GM19351 (cell line): ENCODE results near the gene HLA-DPB1.
"Not testable (repeated sequence)": the region's sequence is repeated elsewhere in the genome, so short reads cannot be mapped to it uniquely, and the experiment has no call there.

ENCODE experiments used
- ATAC-seq: cut with Tn5 transposase; IDR thresholded peaks from one replicate; pipeline ENCODE4 v1.9.1; 2021; ENCODE audit warnings: mild to moderate bottlenecking, moderate library complexity; ENCODE audit not compliant: unreplicated experiment

The HLA-DPB1 gene

DNA sequence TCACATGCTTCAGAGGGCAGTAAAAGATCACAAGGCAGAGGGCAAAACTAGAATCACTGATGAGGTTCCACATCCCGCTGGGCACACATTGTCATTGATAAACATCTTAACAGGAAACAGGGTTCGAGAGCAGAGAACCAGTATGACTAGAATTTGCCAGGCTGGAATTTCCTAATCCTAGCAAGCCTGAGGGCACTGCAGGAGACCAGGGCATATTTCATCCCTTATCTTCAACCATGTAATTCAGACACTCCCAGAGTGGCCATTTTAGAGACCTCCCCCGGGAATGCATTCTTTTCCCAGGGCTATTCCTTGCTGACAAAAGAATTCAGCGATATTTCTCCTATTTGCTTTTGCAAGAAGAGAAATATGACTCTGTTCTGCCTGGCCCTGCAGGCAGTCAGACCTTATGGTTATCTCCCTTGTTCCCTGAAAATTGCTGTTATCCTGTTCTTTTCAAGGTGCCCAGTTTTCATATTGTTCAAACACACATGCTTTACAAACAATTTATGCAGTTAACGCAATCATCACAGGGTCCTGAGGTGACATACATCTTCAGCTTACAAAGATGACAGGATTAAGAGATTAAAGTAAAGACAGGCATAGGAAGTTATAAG is 25.4 kb downstream of the HLA-DPB1 start:
- not testable (repeated sequence) for ATAC-seq

GRCh38 chr6:33103776-33104175 is 28.0 kb downstream of the HLA-DPB1 start:
- ATAC-seq: no peak

GRCh38 chr6:33104887-33105286 is 29.1 kb downstream of the HLA-DPB1 start:
- no peak for ATAC-seq

GRCh38 chr6:33105386-33105785 is 29.6 kb downstream of the HLA-DPB1 start:
- no peak for ATAC-seq

DNA sequence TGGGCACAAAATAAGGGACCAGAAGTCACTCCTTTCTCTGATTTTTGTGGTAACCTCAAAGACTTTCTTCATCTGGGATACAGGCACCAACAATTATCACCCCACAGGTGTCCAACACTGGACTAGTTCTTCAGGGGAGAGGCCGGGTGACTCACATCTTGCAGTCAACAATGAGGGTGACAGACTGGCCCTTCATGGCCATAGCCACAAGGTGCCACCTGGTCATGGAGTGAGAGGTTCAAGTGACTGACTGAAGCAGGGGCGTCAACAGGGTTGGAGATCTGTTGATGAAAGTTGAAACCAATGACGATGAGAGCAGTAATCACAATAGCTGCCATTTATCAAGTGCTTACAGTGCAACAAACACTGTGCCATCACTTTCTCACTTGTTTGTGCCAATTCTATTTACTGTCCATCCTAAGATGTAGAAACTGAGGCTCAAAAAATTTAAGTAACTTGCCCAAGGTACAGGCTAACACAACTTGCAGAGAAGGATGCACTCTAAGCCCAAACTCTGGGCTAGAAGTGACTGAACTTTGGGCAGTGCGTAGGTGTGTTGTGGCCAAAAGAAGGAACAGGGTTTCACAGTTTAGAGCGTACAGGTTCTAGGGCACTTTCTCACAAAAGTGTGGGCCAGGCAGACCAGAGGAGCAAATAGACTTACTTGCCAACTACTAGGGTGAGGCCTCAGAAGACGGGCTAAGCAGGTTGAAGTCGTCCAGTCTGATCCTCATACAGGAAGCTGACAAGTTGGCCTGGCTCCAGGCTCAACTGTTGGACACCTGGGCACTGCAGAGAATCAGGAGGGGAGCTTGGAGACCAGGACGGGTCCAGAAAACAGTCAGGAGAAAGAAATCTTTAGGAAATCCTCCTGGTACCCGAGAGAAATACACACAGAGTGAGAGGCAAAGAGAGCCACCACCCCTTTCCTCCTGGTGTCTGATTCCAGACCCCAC is 30.4 kb downstream of the HLA-DPB1 start:
- ATAC-seq: no peak

GRCh38 chr6:33107641-33108040 is 31.9 kb downstream of the HLA-DPB1 start:
- no peak for ATAC-seq

DNA sequence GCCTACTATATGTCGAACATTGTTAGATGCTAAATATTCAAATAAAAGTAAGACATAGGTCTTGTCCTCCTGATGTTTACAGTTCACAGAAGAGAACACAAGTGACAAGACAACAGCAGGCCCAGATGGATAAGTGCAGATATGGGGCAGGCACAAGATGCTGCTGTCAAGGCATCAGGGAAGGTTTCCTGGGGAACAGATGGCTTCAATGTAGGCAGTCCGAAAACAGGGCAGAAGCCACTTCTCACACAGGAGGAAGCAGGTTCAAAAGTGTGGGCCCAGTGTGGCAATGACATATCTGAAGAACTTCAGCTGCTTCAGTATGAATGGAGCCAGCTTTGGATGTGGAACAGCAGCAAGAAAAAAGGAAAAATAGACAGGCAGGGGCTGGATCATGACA is 32.5 kb downstream of the HLA-DPB1 start:
- ATAC-seq: no peak

DNA sequence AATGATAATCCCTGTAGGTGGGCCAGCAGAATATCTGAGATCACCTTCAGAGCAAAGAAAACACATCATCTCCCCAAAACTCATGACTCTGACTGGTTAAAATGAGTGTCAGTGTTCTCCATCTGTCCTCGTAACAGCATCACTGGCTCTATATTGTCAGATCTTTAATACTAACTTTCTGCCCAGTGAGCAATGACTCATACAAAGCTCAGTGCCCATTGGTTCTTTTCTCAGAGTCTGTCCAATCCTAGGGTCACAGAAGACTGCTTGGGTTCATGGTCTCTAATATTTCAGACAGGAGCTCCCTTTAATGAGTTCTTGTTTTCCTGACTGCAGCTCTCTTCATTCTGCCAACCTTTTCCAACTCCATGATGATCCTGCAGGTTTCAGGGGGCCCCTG is 36.4 kb downstream of the HLA-DPB1 start:
- peak; percentile 94 for ATAC-seq

DNA sequence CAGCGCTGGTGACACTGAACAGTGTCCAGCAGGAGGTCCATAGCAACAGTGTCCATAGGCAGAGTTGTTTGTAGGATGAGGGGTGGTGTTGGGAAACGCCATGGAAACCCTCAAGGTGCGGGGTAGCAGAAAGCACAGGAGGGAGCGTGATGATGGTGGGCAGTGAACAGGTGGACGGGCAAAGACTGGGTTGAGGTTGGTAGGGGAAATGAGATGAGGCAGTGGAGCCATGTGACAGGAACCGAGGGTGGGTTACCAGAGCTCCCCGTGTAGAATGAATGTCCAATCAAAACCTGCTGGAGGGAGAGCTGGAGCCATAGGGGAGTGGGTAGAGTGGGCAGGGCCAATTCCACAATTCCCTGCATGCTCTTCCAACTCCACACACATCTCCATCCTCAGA is 38.0 kb downstream of the HLA-DPB1 start:
- no peak for ATAC-seq

DNA sequence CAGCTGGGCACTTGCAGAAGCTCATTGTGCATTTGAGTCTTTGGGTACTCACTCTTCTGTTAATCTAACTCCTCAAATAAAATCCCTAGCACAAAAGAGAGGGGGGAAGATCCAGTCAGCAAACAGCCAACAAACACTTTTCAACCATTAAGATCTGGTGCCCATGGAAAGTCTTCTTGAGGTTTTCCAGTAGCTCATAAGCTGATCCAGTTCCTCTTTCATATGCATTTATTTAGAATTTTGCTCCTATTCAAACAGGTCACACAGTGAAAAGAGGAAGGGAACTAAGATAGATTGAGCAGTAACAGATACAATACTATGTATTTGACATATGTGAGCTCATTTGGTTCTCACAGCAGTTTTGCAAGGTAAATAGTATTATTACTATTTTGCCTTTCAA is 38.6 kb downstream of the HLA-DPB1 start:
- no peak for ATAC-seq

DNA sequence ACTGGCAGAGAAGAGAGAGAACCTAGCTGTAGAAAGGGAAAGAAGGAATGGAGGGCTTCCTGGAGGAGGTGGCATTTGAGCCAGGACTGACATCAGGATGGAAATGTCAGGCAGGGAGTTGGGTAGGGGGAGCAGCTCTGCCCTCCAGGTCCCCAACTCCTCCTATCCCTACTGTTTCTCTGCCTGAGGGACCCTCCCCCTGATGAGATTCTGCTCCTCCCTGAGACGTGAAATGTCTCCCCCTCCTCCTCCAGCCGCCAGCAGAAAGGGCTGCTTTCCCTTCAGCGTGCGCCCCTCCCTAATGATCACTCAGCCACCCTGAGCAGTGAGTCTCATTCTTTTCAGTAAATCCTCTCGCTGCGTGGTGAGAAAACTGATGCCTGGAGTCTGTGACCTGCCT is 40.6 kb downstream of the HLA-DPB1 start:
- ATAC-seq: no peak

GRCh38 chr6:33116841-33117711 is 41.3 kb downstream of the HLA-DPB1 start:
- ATAC-seq: no peak

- no peak for ATAC-seq
Observed at GRCh38 chr6:33117811-33118277, 42.1 kb downstream of the HLA-DPB1 start.

DNA sequence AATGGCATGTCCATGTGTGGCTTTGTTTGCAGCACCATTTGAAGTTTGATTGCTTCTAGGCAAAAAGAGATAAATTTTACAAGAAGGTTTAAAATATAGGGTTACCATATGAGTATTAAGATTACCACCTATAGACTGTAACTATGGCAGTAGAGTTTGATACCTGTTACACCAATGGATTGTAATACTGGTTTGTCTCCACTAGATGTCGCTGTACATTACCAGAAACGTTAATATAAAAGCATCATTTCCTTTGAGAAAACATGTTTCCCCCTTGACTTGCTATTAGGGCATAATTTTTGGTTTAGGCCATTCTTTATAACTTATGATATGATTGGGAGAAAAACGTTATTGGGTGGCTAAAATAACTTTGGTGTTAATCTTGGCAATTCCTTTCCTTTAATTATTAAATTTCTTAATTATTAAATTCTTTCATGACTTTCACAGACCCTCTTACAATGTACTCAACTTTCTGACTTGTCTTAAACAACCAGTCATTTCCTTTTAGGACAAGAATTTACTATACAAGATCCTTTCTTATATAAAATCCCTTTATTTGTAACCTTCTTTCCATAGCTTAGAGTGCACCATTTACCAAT is 42.8 kb downstream of the HLA-DPB1 start:
- ATAC-seq: no peak

GRCh38 chr6:33120001-33120400 is 44.2 kb downstream of the HLA-DPB1 start:
- ATAC-seq: no peak

GRCh38 chr6:33123181-33123580 is 47.4 kb downstream of the HLA-DPB1 start:
- no peak for ATAC-seq

- ATAC-seq: no peak
Observed at GRCh38 chr6:33123732-33124524, 48.1 kb downstream of the HLA-DPB1 start.

DNA sequence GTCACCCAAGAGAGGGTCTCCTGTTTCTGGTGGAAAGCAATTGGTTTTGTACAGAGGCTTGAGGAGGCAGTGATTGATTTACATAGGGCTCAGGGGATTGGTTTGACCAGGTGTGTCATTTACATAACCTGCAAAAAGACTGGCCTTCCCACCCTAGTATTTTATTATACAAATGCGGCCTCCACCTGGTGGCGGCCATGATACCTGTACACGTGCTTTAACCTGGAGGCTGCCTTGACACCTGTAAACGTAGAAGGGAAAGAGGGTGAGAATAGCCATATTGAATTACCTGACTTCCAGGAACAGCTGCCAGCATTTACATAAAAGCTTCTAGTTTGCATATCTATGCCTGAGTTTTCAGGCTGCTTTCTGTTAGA is 48.7 kb downstream of the HLA-DPB1 start:
- ATAC-seq: no peak

- ATAC-seq: no peak
Observed at GRCh38 chr6:33124947-33125346, 49.2 kb downstream of the HLA-DPB1 start.

DNA sequence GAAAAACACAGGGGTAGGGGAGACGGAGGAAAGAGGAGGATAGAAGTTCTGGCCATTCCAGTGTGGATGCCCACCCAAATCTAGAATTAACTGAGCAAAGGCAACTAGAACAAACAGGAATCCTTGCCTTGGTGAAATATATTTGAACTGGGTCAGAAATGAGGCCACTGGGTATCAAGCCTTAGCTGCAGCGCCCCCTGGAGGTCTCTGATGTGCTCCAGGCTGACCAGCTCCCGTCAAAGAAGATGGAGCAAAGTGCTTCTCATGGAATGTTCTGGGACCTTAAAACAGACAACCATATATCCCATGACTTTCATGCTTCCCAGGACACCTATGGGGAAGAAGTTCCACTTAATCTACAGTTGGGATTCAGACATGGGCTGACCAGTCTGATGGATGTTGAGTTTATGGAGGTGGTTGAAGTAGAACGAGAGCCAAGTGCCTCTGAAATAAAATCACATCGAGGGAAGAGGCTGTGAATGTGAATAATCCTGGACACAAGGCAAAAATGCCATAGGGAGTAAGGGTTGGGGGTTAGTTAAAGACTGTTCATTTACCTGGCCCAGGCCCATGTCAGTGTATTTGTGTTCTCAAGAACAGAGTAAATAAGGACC is 50.4 kb downstream of the HLA-DPB1 start:
- no peak for ATAC-seq
